ENCODE data around the gene NFAT5. TPM values are rescaled to one million over a fixed set of nuclear protein-coding genes. Genes with fewer than 3 reads are reported as not detected.

The NFAT5 gene
- total RNA-seq, 1 experiment from 2014 or later, result 34.8 TPM

GRCh38 chr16:69644790-69645189 is 79.0 kb downstream of the NFAT5 start:
- no peak overlapping the region for H3K4me3 ChIP-seq (ENCODE audit: low read depth, low read length, poor library complexity, severe bottlenecking)
- peaks cover 16% of the 10 kb centered on the region for H3K36me3 ChIP-seq (ENCODE audit: insufficient read depth, low read length, poor library complexity, severe bottlenecking)
- no TSS peak for BruUV-seq (replicated peaks)
- intact Hi-C loops (cut with micrococcal nuclease; ENCODE audit: unreplicated experiment), result no loop called here
- ChIA-PET CTCF (no interaction called here), POLR2A (ENCODE audit: low non-redundant PET) (no interaction called here)
- no peak for DNase-seq (ENCODE audit: low spot score)
- H3K9me3 ChIP-seq (ENCODE audit: low read depth, low read length, poor library complexity, severe bottlenecking), result no peaks in the 10 kb centered on the region
- H3K27me3 ChIP-seq (replicated peaks; ENCODE audit: insufficient read depth, low read depth, low read length, poor library complexity), result no peaks in the 10 kb centered on the region
- H3K4me1 ChIP-seq (ENCODE audit: insufficient read depth, low read length, poor library complexity, severe bottlenecking), result no peaks in the 10 kb centered on the region
- no peak overlapping the region for H3K27ac ChIP-seq (ENCODE audit: low read depth, low read length, poor library complexity, severe bottlenecking)
- TF ChIP-seq EZH2 (IDR thresholded peaks at IDR 0.05; ENCODE audit: borderline replicate concordance, low read depth, low read length, poor library complexity, severe bottlenecking) (no peak), CTCF (conservative IDR thresholded peaks at IDR 0.05; ENCODE audit: low read depth, low read length) (no peak)

DNA sequence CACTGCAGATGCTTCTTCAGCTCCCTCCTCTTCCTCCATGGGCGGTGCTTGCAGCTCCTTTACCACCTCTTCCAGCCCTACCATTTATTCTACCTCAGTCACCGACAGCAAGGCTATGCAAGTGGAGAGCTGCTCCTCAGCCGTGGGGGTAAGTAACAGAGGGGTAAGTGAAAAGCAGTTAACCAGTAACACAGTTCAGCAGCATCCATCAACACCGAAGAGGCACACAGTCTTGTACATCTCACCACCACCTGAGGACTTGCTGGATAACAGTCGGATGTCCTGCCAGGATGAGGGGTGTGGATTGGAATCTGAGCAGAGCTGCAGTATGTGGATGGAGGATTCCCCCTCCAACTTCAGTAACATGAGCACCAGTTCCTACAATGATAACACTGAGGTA is 81.3 kb downstream of the NFAT5 start:
- Histone ChIP-seq H3K4me1 (ENCODE audit: insufficient read depth, low read length, poor library complexity, severe bottlenecking) (no peaks in the 10 kb centered on the region), H3K36me3 (ENCODE audit: insufficient read depth, low read length, poor library complexity, severe bottlenecking) (peaks cover 18% of the 10 kb centered on the region), H3K27me3 (replicated peaks; ENCODE audit: insufficient read depth, low read depth, low read length, poor library complexity) (no peaks in the 10 kb centered on the region), H3K4me3 (ENCODE audit: low read depth, low read length, poor library complexity, severe bottlenecking) (no peak overlapping the region), H3K9me3 (ENCODE audit: low read depth, low read length, poor library complexity, severe bottlenecking) (no peaks in the 10 kb centered on the region), H3K27ac (ENCODE audit: low read depth, low read length, poor library complexity, severe bottlenecking) (no peak overlapping the region)
- BruUV-seq (replicated peaks), result no TSS peak
- POLR2A ChIA-PET (ENCODE audit: low non-redundant PET), result no interaction called here
- intact Hi-C loops (cut with micrococcal nuclease; ENCODE audit: unreplicated experiment), result no loop called here
- TF ChIP-seq CTCF (conservative IDR thresholded peaks at IDR 0.05; ENCODE audit: low read depth, low read length) (no peak), EZH2 (IDR thresholded peaks at IDR 0.05; ENCODE audit: borderline replicate concordance, low read depth, low read length, poor library complexity, severe bottlenecking) (no peak)
- DNase-seq (ENCODE audit: low spot score), result no peak
- CTCF ChIA-PET, result no interaction called here

- no TSS peak for BruUV-seq (replicated peaks)
- DNase-seq (ENCODE audit: low spot score), result no peak
- TF ChIP-seq EZH2 (IDR thresholded peaks at IDR 0.05; ENCODE audit: borderline replicate concordance, low read depth, low read length, poor library complexity, severe bottlenecking) (no peak), CTCF (conservative IDR thresholded peaks at IDR 0.05; ENCODE audit: low read depth, low read length) (no peak)
- intact Hi-C loops (cut with micrococcal nuclease; ENCODE audit: unreplicated experiment), result no loop called here
- Histone ChIP-seq H3K4me3 (ENCODE audit: low read depth, low read length, poor library complexity, severe bottlenecking) (no peak overlapping the region), H3K36me3 (ENCODE audit: insufficient read depth, low read length, poor library complexity, severe bottlenecking) (peaks cover 42% of the 10 kb centered on the region), H3K27me3 (replicated peaks; ENCODE audit: insufficient read depth, low read depth, low read length, poor library complexity) (no peaks in the 10 kb centered on the region), H3K9me3 (ENCODE audit: low read depth, low read length, poor library complexity, severe bottlenecking) (no peaks in the 10 kb centered on the region), H3K27ac (ENCODE audit: low read depth, low read length, poor library complexity, severe bottlenecking) (no peak overlapping the region), H3K4me1 (ENCODE audit: insufficient read depth, low read length, poor library complexity, severe bottlenecking) (no peaks in the 10 kb centered on the region)
- ChIA-PET POLR2A (ENCODE audit: low non-redundant PET) (no interaction called here), CTCF (no interaction called here)
Observed at GRCh38 chr16:69651217-69651616, 85.5 kb downstream of the NFAT5 start.

Measured in A673 (cell line).